Motor neuron (in vitro differentiated cells): Measurements from ENCODE around the gene TLR10. TPM values are rescaled to one million over a fixed set of nuclear protein-coding genes. Genes with fewer than 3 reads are reported as not detected.
"Not testable (repeated sequence)": the region's sequence is repeated elsewhere in the genome, so short reads cannot be mapped to it uniquely, and the experiment has no call there.

Experiments used
- ATAC-seq, 8 experiments: fragments of 200-7000 bp; cut with Tn5 transposase; replicated peaks in 6 of 8; 2 replicates each; pipeline ENCODE4 v1.8.0; 2021; ENCODE audit warnings: mild to moderate bottlenecking in 8 of 8, moderate library complexity in 8 of 8
- H3K27ac ChIP-seq, 2 donors: fragments of 250-450 bp; sonication (Bioruptor Pico); 2 replicates each; pipeline ENCODE4 v1.9.0; 2021; ENCODE audit warnings: antibody characterized with exemption in 2 of 2, mild to moderate bottlenecking in 2 of 2, moderate library complexity in 1 of 2
- H3K4me1 ChIP-seq, 2 donors: fragments of 250-450 bp; sonication (Bioruptor Pico); replicated peaks in 1 of 2; 2 replicates each; pipeline ENCODE4 v1.6.1; 2021; ENCODE audit warnings: antibody characterized with exemption in 2 of 2, mild to moderate bottlenecking in 2 of 2, moderate library complexity in 1 of 2
- H3K4me3 ChIP-seq, 5 donors: fragments of 250-450 bp; sonication (Bioruptor Pico); 2 replicates each; pipeline ENCODE4 v1.9.0; 2021; ENCODE audit warnings: antibody characterized with exemption in 5 of 5, mild to moderate bottlenecking in 5 of 5, moderate library complexity in 4 of 5
- WGBS, 10 experiments: fragments of 450-650 bp; shearing (Covaris generic); methylation state at CpG; one replicate each; pipeline ENCODE4 v1.0.0; 2022; 5-methylcytosine and 5-hydroxymethylcytosine counted together
- in situ Hi-C, 9 experiments: fragments of 400-800 bp; cut with MboI; loops; one replicate each; pipeline ENCODE4 v1.15.0; 2021; ENCODE audit warnings: low sequenced_read_pairs in 9 of 9, low pct_unique_long_range_greater_than_20kb in 2 of 9; ENCODE audit not compliant: unreplicated experiment in 9 of 9
- total RNA-seq, 8 experiments: library from RNA; unstranded; fragments of 300-600 nt; gene quantifications; 2 replicates each; pipeline versions ENCODE4 v1.2.3 to v1.2.4, GENCODE V29; 2022

The TLR10 gene
- total RNA-seq, 8 experiments from 2014 or later, result 0.11 to 0.28 (median 0.18) TPM; not detected in 5

DNA sequence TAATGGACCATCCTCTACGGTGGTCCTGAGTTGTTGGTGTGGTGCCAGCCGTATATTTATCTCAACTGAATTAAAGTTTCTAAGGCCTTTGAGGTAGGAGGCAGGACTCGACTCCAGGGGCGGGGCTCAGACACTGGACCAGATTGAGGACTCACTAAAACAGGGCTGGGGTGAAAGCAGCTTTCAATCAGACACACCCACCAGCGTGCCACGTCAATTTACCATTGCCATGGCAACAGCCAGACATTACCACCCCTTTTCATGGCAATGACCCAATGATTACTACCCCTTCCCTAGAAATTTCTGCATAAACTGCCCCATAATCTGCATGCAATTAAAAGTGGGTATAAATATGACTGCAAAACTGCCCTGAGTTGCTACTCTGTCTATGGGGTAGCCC, 28.5 kb upstream of the TLR10 start:
- 11 to 81% (median 76%) methylated on average over 1 to 6 of the region's 6 CpGs; no CpG with 5 or more reads in 1 of the 10 experiments for WGBS, 10 experiments
- Histone ChIP-seq H3K4me1 (no peaks in the 10 kb centered on the region), H3K27ac (no peak overlapping the region), H3K4me3 (no peak overlapping the region)
- in situ Hi-C loops, result no loop called here
- peak in 3 of 8 experiments; percentile 33 to 78 (median 46) for ATAC-seq

DNA sequence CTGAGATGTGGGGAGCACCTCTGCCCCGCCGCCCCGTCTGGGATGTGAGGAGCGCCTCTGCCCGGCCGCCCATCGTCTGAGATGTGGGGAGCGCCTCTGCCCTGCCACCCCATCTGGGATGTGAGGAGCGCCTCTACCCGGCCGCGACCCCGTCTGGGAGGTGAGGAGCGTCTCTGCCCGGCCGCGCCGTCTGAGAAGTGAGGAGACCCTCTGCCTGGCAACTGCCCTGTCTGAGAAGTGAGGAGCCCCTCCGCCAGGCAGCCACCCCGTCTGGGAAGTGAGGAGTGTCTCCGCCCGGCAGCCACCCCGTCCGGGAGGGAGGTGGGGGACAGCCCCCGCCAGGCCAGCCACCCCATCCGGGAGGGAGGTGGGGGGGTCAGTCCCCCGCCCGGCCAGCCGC, 24.7 kb upstream of the TLR10 start:
- H3K4me3 ChIP-seq, ATAC-seq, in situ Hi-C loops, H3K27ac ChIP-seq, H3K4me1 ChIP-seq: not testable (repeated sequence)
- no CpG with 5 or more reads among the region's 29 CpGs for WGBS, 10 experiments

GRCh38 chr4:38806251-38806650, 23.5 kb upstream of the TLR10 start:
- H3K4me3 ChIP-seq, H3K27ac ChIP-seq, H3K4me1 ChIP-seq, ATAC-seq, in situ Hi-C loops: not testable (repeated sequence)
- WGBS, 10 experiments, result 67 to 100% (median 83%) methylated on average over 1 to 9 of the region's 9 CpGs; no CpG with 5 or more reads in 2 of the 10 experiments

GRCh38 chr4:38805530-38806145, 22.8 kb upstream of the TLR10 start:
- H3K4me3 ChIP-seq, result no peak overlapping the region
- peak in 2 of 8 experiments; percentile 21 to 53 for ATAC-seq
- in situ Hi-C loops, result no loop called here
- WGBS, 10 experiments, result 15 to 100% (median 69%) methylated on average over 1 to 5 of the region's 5 CpGs; no CpG with 5 or more reads in 2 of the 10 experiments
- H3K4me1 ChIP-seq, result no peaks in the 10 kb centered on the region
- no peak overlapping the region for H3K27ac ChIP-seq

- in situ Hi-C loops, result no loop called here
- no peak within 1 kb of the TSS for H3K4me3 ChIP-seq
- WGBS, 10 experiments, result 6 to 72% (median 46%) methylated on average over 1 to 7 of the region's 7 CpGs
- no peaks in the 10 kb centered on the region for H3K4me1 ChIP-seq
- H3K27ac ChIP-seq, result no peak within 1 kb of the TSS
- peak in 3 of 8 experiments; percentile 64 to 85 (median 78) for ATAC-seq
Observed at GRCh38 chr4:38804654-38805295, 22.0 kb upstream of the TLR10 start, which contains the start of gene TLR1. Gene TLR1 (minus strand): TSS chr4:38804791. CDS start chr4:38798831, 5,960 bp downstream.

DNA sequence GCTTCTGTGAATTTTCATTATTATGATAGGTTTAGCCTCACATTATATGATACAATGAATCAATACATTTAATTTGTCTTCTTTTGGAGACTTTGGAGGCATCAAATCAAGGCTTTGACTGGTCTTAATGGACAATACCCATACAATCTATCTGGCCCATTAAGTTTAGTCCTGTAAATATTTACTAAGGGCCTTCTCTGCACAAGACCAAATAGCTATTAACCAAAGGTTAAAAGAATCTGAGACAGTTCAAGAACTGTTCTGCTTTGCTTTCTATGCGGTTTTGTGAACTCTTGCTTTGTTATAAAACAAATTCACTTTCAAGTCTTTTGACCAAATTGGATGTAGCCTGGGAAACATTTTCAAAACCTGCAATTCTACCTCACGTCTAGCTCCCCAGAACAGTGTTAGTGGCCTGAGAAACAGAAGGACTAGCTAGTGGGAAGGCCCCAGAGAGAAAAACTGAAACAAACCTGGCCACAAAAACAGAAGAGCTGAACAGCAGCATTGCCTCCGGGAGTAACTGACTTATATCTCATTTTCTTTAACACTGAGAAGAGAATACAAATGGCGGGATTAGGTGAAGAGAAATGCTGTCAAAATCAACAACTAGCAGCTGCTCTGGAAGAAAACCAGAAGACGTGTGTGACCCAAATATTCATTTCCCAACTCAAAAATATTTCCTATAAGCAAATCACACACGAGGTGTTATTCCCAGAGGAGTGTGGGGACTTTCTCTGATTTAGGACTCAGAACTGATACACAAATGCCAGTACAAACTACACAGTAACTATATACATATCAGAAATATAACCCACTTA, 21.3 kb upstream of the TLR10 start:
- peak in 2 of 8 experiments; percentile 18 to 86 for ATAC-seq

GRCh38 chr4:38802561-38803355, 20.0 kb upstream of the TLR10 start:
- Histone ChIP-seq H3K4me1 (no peaks in the 10 kb centered on the region), H3K4me3 (no peak overlapping the region), H3K27ac (no peak overlapping the region)
- WGBS, 10 experiments, result 73 to 100% (median 89%) methylated on average over 1 to 12 of the region's 15 CpGs
- in situ Hi-C loops, result no loop called here
- no peak for ATAC-seq

More for the DNA sequence above, 21.3 kb upstream of the TLR10 start:
- in situ Hi-C loops, result no loop called here
- WGBS, 10 experiments, result 10 to 88% (median 67%) methylated on average over 1 to 4 of the region's 6 CpGs; no CpG with 5 or more reads in 1 of the 10 experiments
- Histone ChIP-seq H3K27ac (no peak overlapping the region), H3K4me1 (no peaks in the 10 kb centered on the region), H3K4me3 (no peak overlapping the region)

DNA sequence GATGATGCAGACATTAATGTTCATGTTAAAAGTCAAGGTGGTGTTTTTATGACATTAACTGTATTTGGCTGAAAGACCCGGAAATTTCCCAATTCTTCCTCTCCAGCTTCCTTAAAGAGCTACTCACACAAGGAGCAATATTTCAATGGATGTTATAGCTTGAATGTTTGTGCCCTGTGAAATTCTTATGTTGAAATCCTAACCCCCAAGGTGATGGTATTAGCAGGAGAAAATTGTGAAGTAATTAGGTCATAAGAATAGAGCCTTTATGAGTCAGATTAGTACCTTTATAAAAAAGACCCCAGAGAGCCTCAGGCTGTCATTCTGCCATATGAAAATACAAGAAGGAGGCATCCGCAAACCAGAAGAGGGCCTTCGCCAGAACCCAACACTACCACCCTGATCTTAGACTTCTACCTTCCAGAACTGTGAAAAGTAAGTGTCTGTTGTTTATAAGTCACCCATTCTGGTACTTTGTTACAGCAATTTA, 18.2 kb upstream of the TLR10 start:
- H3K4me1 ChIP-seq, result no peaks in the 10 kb centered on the region
- H3K4me3 ChIP-seq, result no peak overlapping the region
- in situ Hi-C loops, result no loop called here
- H3K27ac ChIP-seq, result no peak overlapping the region
- ATAC-seq, result no peak
- WGBS, 10 experiments, result 75 to 100% (median 93%) methylated on average over 1 to 3 of the region's 3 CpGs

- WGBS, 10 experiments, result 67 to 100% (median 90%) methylated on average over 1 to 2 of the region's 2 CpGs; no CpG with 5 or more reads in 2 of the 10 experiments
- peak in 1 of 8 experiments; percentile 31 for ATAC-seq
- in situ Hi-C loops, result no loop called here
- Histone ChIP-seq H3K4me3 (no peak overlapping the region), H3K27ac (no peak overlapping the region), H3K4me1 (no peaks in the 10 kb centered on the region)
Observed at GRCh38 chr4:38800366-38800765, 17.6 kb upstream of the TLR10 start.

DNA sequence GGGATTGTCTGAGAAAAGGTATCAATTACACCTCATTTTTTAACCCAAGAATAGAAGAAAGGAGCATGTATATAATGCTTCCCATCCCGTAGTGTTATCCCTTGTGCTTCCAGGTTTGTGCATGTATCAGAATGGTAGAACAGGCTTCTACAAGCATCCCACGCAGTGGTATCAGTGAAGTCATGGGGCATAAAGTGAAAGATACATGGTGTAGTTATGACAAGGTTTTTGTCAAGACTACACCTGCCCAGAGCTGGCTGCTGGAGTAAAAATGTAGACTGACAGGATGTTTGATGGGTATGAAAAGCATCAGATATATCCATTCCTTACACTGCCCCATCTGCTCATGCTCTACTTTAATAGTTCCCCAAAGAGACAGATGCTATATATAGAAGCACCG, 12.3 kb upstream of the TLR10 start:
- no peak for ATAC-seq
- Histone ChIP-seq H3K27ac (no peak overlapping the region), H3K4me3 (no peak overlapping the region), H3K4me1 (no peaks in the 10 kb centered on the region)
- in situ Hi-C loops, result loop anchor here in 1 of 9 experiments (25.0 kb wide), 1 partner anchor 608 kb away; no protein-coding TSS in a partner anchor
- 39 to 93% (median 72%) methylated on average over 2 to 3 of the region's 3 CpGs; no CpG with 5 or more reads in 3 of the 10 experiments for WGBS, 10 experiments

- WGBS, 10 experiments, result 0 to 94% (median 47%) methylated on average over 1 to 2 of the region's 2 CpGs
- Histone ChIP-seq H3K4me1 (no peaks in the 10 kb centered on the region), H3K4me3 (no peak overlapping the region), H3K27ac (no peak overlapping the region)
- in situ Hi-C loops, result loop anchor here in 1 of 9 experiments (25.0 kb wide), 1 partner anchor 607 kb away; no protein-coding TSS in a partner anchor
- no peak for ATAC-seq
Observed at GRCh38 chr4:38794051-38794450, 11.3 kb upstream of the TLR10 start.

GRCh38 chr4:38791010-38791409, 8.2 kb upstream of the TLR10 start:
- ATAC-seq, result no peak
- whole genome bisulfite sequencing, 10 experiments, result 13 to 84% (median 66%) methylated on average over 1 to 2 of the region's 2 CpGs; no CpG with 5 or more reads in 4 of the 10 experiments
- Histone ChIP-seq H3K4me3 (no peak overlapping the region), H3K27ac (no peak overlapping the region), H3K4me1 (no peaks in the 10 kb centered on the region)
- in situ Hi-C loops, result loop anchor here in 1 of 9 experiments (25.0 kb wide), 1 partner anchor 604 kb away; no protein-coding TSS in a partner anchor
